Thymus (tissue), 11 donors: ENCODE results near the gene STRA6. TPM values are rescaled to one million over a fixed set of nuclear protein-coding genes. Genes with fewer than 3 reads are reported as not detected.

Experiments used
- DNase-seq, 9 donors: peaks; one replicate each; pipeline ENCODE4 v3.0.0-alpha.2; 2013; ENCODE audit warnings: low spot score in 9 of 9, low read depth in 6 of 9, missing footprints in 1 of 9
- H3K27ac ChIP-seq, 2 donors: one replicate each; pipeline ENCODE4 v1.5.1; 2013; ENCODE audit warnings: control low read depth in 1 of 2, low read depth in 1 of 2, low read length in 1 of 2, mild to moderate bottlenecking in 1 of 2, moderate library complexity in 1 of 2
- H3K27me3 ChIP-seq, 2 donors: one replicate each; pipeline ENCODE4 v1.5.1; 2013; ENCODE audit warnings: low read length in 1 of 2; ENCODE audit not compliant: control insufficient read depth in 2 of 2, insufficient read depth in 1 of 2
- H3K36me3 ChIP-seq, 2 donors: one replicate each; pipeline ENCODE4 v1.5.1; 2013; ENCODE audit warnings: low read length in 1 of 2, mild to moderate bottlenecking in 1 of 2, moderate library complexity in 1 of 2; ENCODE audit not compliant: control insufficient read depth in 2 of 2, insufficient read depth in 2 of 2
- H3K4me1 ChIP-seq, 2 donors: one replicate each; pipeline ENCODE4 v1.5.1; 2013; ENCODE audit warnings: low read length in 2 of 2; ENCODE audit not compliant: control insufficient read depth in 2 of 2, insufficient read depth in 2 of 2
- H3K4me3 ChIP-seq, 2 donors: one replicate each; pipeline ENCODE4 v1.5.1; 2013; ENCODE audit warnings: low read length in 2 of 2, control low read depth in 1 of 2, mild to moderate bottlenecking in 1 of 2
- H3K9me3 ChIP-seq, 2 donors: one replicate each; pipeline ENCODE4 v1.5.1; 2013; ENCODE audit warnings: low read length in 1 of 2, mild to moderate bottlenecking in 1 of 2; ENCODE audit not compliant: control insufficient read depth in 2 of 2, insufficient read depth in 1 of 2
- WGBS: extraction: QIAGEN DNeasy Blood & Tissue Kit; methylation state at CpG from one replicate; pipeline ENCODE4 v1.1.7; 2013; 5-methylcytosine and 5-hydroxymethylcytosine counted together
- polyA plus RNA-seq: library from polyadenylated mRNA; stranded (reverse); fragments of 200-250 nt; gene quantifications from one replicate; pipeline ENCODE4 v1.2.3, GENCODE V29; 2013
- total RNA-seq: library from RNA; stranded (reverse); fragments of 120-200 nt; gene quantifications from one replicate; pipeline ENCODE4 v1.2.4, GENCODE V29; 2013
- donor health status: healthy.

The STRA6 gene
- total and polyA plus RNA-seq, 2 donors = 0.68 to 2.6 TPM

GRCh38 chr15:74228723-74229081 is 26.1 kb upstream of the STRA6 start:
- Histone ChIP-seq H3K4me3 (no peak overlapping the region), H3K27me3 (peaks cover 0 to 2% of the 10 kb centered on the region in 2 donors), H3K36me3 (no peaks in the 10 kb centered on the region), H3K9me3 (no peaks in the 10 kb centered on the region), H3K27ac (no peak overlapping the region), H3K4me1 (peaks cover 4 to 32% of the 10 kb centered on the region in 2 donors)
- WGBS = 83% methylated on average over 17 of the region's 17 CpGs
- DNase-seq = no peak

DNA sequence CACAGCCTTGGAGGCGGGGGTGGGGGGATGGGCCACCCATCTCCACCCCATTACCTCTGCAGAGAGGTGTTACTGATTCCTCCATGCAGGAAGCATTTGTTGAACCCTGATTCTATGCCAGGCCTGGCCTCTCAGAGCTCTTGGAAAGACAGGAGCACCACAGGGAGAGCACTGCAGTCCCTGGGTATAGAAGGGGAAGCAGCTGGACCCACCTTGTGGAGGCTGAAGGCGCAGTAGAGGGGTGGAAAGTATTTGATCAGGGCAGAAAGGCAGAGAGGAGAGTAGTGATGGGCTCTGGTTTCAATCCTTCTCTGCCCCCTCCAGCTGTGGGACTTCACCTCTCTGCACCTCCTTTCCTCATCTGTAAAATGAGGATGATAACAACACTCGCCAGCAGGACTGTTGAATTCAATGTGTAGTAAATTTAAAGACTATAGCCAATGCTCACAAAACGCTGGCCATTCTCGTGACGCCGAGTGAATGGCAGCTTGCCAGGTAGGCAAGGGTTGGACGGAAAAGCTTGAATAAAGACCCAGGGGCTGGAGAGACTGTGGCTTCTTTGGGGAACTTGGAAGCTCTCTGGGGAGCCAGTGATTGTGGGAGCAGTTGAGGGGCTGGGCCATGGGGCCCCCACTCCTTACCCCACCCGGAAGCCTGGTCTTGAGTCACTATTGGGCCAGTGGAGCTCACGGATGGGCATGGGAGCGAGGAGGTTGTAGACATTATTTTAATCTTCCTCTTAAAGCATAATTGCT is 25.6 kb upstream of the STRA6 start:
- H3K27me3 ChIP-seq = peaks cover 0 to 2% of the 10 kb centered on the region in 2 donors
- no peaks in the 10 kb centered on the region for H3K9me3 ChIP-seq
- peaks cover 7 to 37% of the 10 kb centered on the region in 2 donors for H3K4me1 ChIP-seq
- WGBS = 84% methylated on average over 11 of the region's 11 CpGs
- no peak overlapping the region for H3K4me3 ChIP-seq
- no peaks in the 10 kb centered on the region for H3K36me3 ChIP-seq
- DNase-seq = no peak
- H3K27ac ChIP-seq = no peak overlapping the region

DNA sequence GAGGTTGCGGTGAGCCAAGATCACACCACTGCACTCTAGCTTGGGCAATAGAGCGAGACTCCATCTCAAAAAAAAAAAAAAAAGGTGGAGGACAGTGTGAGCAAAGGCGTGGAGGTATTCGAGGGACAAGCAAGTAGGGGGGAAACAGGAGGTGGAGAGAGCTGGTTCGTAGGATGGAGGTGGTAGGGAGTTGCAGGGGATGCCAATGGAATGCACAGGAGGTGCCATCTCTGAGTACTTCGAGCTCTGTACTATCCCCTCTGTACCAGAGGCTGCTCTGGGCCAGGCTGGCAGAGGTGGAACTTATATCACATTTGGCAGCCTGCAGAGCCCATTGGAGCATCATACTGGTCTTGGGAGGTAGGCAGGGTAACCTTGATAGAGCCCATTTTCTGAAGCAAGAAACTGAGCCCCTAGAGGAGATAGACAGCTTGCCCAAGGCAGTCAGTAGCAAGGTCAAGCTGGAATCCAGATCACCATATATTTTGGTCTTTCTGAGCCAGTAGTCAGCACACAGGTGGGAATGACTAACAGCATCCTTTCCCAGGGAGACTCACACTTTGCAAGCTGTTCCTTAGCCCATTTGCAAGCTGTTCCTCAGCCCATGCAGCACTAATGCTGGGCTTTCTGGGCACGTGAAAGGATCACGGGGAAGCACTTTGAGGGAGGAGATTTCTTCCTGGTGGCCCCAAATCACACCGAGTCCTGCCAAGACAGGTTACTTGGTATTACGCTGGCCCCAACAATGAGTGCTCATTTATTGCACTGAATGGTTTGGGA is 24.4 kb upstream of the STRA6 start:
- Histone ChIP-seq H3K4me3 (no peak overlapping the region), H3K27me3 (peaks cover 0 to 5% of the 10 kb centered on the region in 2 donors), H3K9me3 (no peaks in the 10 kb centered on the region), H3K27ac (no peak overlapping the region), H3K36me3 (no peaks in the 10 kb centered on the region), H3K4me1 (peaks cover 7 to 49% of the 10 kb centered on the region in 2 donors)
- WGBS = 87% methylated on average over 10 of the region's 10 CpGs
- no peak for DNase-seq

DNA sequence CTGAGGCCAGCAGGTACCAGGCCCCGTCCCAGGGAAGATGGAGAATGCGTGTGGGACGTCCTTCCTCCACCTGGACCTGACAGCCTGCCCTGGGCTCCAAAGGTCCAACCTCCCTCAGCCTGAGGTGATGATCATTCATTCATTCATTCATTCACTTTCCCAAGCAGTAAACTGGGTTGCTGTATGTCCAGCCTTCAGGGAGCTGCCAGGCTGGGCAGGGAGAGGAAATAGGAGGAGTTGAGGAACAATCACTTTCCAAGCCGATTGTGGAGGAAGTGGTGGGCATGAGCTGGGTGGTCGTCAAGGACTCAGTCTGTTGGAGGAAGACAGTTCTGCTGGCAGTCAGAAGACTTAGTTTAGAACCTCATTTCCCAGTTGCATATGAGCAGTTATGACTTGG is 23.3 kb upstream of the STRA6 start:
- H3K27me3 ChIP-seq = peaks cover 0 to 5% of the 10 kb centered on the region in 2 donors
- no peaks in the 10 kb centered on the region for H3K9me3 ChIP-seq
- WGBS = 64% methylated on average over 5 of the region's 5 CpGs
- no peak for DNase-seq
- H3K4me3 ChIP-seq = no peak overlapping the region
- peaks cover 7 to 59% of the 10 kb centered on the region in 2 donors for H3K4me1 ChIP-seq
- H3K36me3 ChIP-seq = no peaks in the 10 kb centered on the region
- H3K27ac ChIP-seq = no peak overlapping the region

DNA sequence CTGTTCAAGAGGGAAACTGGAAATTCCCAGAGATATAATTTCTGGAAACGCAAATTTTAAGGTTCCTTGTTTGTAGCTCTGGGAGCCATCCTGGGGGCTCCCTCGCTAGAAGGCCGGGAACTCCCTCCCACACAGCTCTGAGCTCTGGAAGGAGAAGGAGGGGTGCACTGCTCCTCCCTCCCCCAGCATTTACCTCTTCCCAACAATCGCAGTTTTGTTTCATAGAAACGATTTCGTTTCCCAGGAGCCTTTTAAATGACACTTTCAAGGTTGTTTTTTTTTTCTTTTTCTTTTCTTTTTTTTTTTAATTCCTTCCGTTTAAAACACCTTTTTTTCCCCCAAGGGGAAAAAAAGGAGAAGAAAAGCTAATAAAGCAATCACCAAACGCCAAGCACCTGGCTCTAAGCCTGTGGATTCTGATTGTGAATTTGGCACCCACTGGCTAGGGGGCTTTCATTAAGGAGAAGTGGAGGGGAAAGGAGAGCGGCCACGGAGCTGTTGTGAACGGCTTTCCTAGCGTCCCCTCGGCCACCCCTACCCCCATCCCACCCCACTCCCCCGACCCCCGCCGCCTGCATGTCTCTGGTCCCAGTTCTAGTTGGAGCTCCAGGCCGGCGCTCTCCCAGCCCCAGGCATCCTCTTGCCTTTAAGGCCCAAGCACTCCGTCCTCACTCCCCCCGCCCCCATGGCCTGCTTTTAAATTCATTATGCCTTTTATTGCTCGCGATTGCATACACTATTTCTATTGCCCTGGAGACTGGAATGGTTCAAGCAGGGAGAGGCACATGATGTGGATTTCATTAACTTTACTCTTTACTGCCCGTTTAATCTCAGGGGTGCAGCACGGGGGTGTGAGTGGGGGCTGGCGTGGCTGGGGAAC is 19.9 kb upstream of the STRA6 start:
- no peaks in the 10 kb centered on the region for H3K9me3 ChIP-seq
- no peak overlapping the region for H3K27ac ChIP-seq
- WGBS = 50% methylated on average over 25 of the region's 25 CpGs
- peaks cover 7 to 59% of the 10 kb centered on the region in 2 donors for H3K4me1 ChIP-seq
- H3K27me3 ChIP-seq = peaks cover 0 to 3% of the 10 kb centered on the region in 2 donors
- no peak for DNase-seq
- no peaks in the 10 kb centered on the region for H3K36me3 ChIP-seq
- no peak overlapping the region for H3K4me3 ChIP-seq

DNA sequence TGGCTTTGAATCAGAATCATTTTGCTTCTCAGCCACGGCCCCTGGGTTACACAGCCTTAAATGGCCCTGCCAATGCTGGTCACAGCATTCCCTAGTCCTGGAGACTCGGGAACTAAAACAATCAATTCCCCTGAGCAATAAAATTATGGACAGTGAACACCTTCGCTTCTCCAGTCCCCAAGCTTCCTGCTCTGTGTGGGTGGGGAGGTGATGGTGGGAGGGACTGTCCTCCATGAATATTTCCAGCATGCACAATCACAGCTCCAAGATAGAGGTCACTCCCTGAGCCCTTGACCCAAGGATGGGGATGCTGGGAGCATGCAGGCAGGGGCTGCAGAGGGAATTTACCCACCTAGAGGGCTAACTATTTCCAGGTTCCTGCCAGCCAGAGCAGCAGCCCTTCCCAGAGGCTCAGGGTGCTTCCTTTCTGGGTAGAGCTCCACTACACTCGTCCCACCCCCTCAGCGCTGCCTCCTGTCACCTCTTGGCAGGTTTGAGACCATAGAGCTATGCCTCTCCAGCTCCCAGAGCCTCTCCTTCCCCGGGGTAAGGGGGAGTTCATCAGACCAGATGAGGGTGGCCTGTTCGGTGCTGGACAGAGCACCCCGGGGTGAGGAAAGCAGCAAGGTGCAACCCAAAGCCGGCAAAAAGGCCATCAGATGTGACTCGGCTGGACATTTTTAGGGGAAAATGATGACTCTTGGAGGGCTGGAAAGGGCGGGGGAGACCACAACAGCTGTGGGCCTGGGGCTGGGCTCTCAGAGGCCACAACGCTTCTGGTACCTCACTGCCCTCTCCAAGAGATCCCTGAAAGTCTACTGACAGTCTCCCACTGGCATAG is 19.0 kb upstream of the STRA6 start:
- Histone ChIP-seq H3K27ac (no peak overlapping the region), H3K27me3 (peaks cover 0 to 3% of the 10 kb centered on the region in 2 donors), H3K4me3 (no peak overlapping the region), H3K9me3 (no peaks in the 10 kb centered on the region), H3K36me3 (no peaks in the 10 kb centered on the region), H3K4me1 (peaks cover 7 to 59% of the 10 kb centered on the region in 2 donors)
- no peak for DNase-seq
- WGBS = 59% methylated on average over 12 of the region's 12 CpGs

- no peak overlapping the region for H3K4me3 ChIP-seq
- 83% methylated on average over 11 of the region's 11 CpGs for WGBS
- H3K27me3 ChIP-seq = peaks cover 0 to 3% of the 10 kb centered on the region in 2 donors
- H3K4me1 ChIP-seq = peaks cover 7 to 56% of the 10 kb centered on the region in 2 donors
- H3K9me3 ChIP-seq = no peaks in the 10 kb centered on the region
- H3K36me3 ChIP-seq = no peaks in the 10 kb centered on the region
- H3K27ac ChIP-seq = no peak overlapping the region
- DNase-seq = no peak
Measured at GRCh38 chr15:74220475-74221248, 18.1 kb upstream of the STRA6 start.
